HUES6 (cell line): ENCODE results near the gene RNF151.
A peak's percentile ranks its signal among the peaks of the same experiment; 100 is the strongest.

Source experiments
- H3K27ac ChIP-seq: 2 replicates; pipeline ENCODE4 v1.7.0; 2013; ENCODE audit warnings: low read depth, mild to moderate bottlenecking, low read length, inconsistent platforms
- H3K27me3 ChIP-seq: 2 replicates; pipeline ENCODE4 v1.6.1; 2013; ENCODE audit warnings: low read length; ENCODE audit not compliant: control insufficient read depth, insufficient read depth
- H3K36me3 ChIP-seq: 2 replicates; pipeline ENCODE4 v1.6.1; 2013; ENCODE audit warnings: low read length; ENCODE audit not compliant: control insufficient read depth, insufficient read depth
- H3K4me1 ChIP-seq: 2 replicates; pipeline ENCODE4 v1.6.1; 2013; ENCODE audit warnings: low read length; ENCODE audit not compliant: control insufficient read depth, insufficient read depth
- H3K4me3 ChIP-seq: 2 replicates; pipeline ENCODE4 v1.5.1; 2013; ENCODE audit warnings: low read depth, low read length
- H3K9ac ChIP-seq: one replicate; pipeline ENCODE4 v1.6.1; 2013; ENCODE audit warnings: mild to moderate bottlenecking, low read length
- H3K9me3 ChIP-seq: 2 replicates; pipeline ENCODE4 v1.6.1; 2013; ENCODE audit warnings: low read depth, low read length; ENCODE audit not compliant: control insufficient read depth, insufficient read depth

The RNF151 gene

DNA sequence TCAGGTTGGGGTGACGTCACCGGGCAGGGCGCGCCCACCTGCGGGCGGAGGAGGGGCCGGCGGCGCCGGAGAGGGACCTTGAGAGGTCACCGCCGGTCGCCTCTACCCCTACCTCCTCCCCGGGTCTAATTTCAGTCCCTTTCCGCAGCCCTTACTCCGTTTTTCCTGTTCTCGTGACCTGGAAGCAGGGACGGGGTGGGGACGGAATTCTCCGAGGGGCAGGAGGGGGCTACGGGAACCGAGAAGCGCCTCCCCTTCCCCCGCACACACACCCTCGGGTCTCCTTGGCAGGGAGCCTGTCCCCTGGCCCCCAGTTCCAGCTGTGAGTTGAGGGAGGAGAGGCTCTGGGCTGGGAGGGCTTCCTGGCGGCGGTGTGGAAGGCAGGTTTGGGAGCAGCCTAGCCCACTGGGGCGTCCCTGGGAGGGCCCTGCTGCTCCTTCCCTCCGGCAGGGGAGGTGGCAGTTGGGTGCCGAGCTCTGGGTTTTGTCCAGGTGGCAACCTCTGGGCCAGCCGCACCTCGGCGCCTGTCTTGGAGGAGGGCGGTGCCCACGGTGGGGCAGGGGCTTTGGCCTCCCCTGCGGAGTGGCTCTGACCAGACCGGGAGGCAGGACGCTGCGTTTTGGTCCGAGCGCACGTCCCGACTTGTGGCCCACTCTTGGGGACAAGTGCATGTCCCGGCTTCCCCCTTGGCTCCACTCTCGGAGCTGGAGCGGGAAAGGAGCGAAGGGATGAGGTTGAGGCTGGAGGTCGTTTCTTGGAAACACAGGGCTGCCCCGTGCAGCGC lies 23.9 kb downstream of the RNF151 start:
- H3K27ac ChIP-seq, result no peak overlapping the region
- H3K36me3 ChIP-seq, result peaks cover 18% of the 10 kb centered on the region
- H3K4me3 ChIP-seq, result peak overlapping the region; percentile 77
- H3K9ac ChIP-seq, result peak overlapping the region; percentile 66
- H3K4me1 ChIP-seq, result peaks cover 22% of the 10 kb centered on the region
- H3K27me3 ChIP-seq, result peaks cover 39% of the 10 kb centered on the region
- H3K9me3 ChIP-seq, result no peaks in the 10 kb centered on the region

DNA sequence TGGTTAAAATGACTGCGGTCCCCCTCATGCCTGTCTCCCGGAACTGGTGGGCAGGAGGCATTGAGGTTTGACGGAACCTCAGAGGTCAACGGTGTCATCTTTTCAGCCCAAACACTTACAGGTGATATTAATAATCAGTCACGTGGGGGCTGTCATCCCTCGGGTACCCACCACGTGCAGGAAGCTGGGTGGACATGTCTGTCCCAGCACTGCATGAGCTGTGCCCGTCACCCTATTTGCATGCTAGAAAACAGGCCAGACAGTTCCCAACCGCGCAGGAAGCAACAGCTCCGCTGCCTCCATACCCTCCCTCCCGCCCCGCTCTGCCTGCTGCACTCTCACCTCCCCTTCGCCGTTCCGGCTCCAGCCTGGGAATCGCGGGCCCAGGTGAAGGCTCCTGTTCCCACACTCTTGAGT lies 24.5 kb downstream of the RNF151 start:
- H3K4me3 ChIP-seq, result peak overlapping the region; percentile 77
- peaks cover 22% of the 10 kb centered on the region for H3K4me1 ChIP-seq
- no peaks in the 10 kb centered on the region for H3K9me3 ChIP-seq
- peak overlapping the region; percentile 66 for H3K9ac ChIP-seq
- peaks cover 39% of the 10 kb centered on the region for H3K27me3 ChIP-seq
- H3K27ac ChIP-seq, result no peak overlapping the region
- H3K36me3 ChIP-seq, result peaks cover 14% of the 10 kb centered on the region

GRCh38 chr16:1991588-1991947 lies 24.9 kb downstream of the RNF151 start:
- H3K27me3 ChIP-seq, result peaks cover 39% of the 10 kb centered on the region
- H3K9me3 ChIP-seq, result no peaks in the 10 kb centered on the region
- peak overlapping the region; percentile 77 for H3K4me3 ChIP-seq
- H3K27ac ChIP-seq, result no peak overlapping the region
- H3K36me3 ChIP-seq, result peaks cover 11% of the 10 kb centered on the region
- no peak overlapping the region for H3K9ac ChIP-seq
- H3K4me1 ChIP-seq, result peaks cover 22% of the 10 kb centered on the region

GRCh38 chr16:1991948-1992703 lies 25.5 kb downstream of the RNF151 start:
- H3K4me1 ChIP-seq, result peaks cover 22% of the 10 kb centered on the region
- peaks cover 39% of the 10 kb centered on the region for H3K27me3 ChIP-seq
- H3K27ac ChIP-seq, result 0 out of 2 replicates have a peak overlapping the region, but pooled peaks have one; percentile 53
- peak overlapping the region; percentile 88 for H3K9ac ChIP-seq
- peaks cover 11% of the 10 kb centered on the region for H3K36me3 ChIP-seq
- H3K4me3 ChIP-seq, result peak overlapping the region; percentile 89
- H3K9me3 ChIP-seq, result no peaks in the 10 kb centered on the region

GRCh38 chr16:1992704-1993317 lies 26.2 kb downstream of the RNF151 start:
- Histone ChIP-seq H3K9me3 (no peaks in the 10 kb centered on the region), H3K9ac (peak overlapping the region; percentile 88), H3K4me1 (peaks cover 22% of the 10 kb centered on the region), H3K27ac (0 out of 2 replicates have a peak overlapping the region, but pooled peaks have one; percentile 53), H3K27me3 (peaks cover 39% of the 10 kb centered on the region), H3K4me3 (peak overlapping the region; percentile 89), H3K36me3 (peaks cover 18% of the 10 kb centered on the region)

DNA sequence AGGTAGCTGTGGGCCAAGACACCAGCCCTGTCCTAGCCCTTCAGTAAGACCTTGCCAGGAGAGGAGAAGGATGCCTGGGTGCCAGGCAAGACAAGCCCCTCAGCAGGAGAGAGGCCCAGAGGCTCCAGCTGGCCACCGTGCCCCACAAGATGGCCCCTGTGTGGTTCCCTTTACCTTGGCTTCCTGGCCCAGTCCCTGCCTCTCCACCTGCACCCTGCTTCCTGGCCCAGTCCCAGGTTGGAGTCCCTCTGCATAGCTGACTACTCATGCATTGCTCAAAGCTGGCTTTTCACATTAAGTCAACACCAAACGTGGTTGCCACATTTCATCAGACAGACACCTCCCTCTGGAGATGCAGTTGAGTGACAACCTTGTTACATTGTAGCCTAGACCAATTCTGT lies 27.1 kb downstream of the RNF151 start:
- no peak overlapping the region for H3K9ac ChIP-seq
- no peak overlapping the region for H3K27ac ChIP-seq
- no peak overlapping the region for H3K4me3 ChIP-seq

GRCh38 chr16:1997494-1998359 lies 31.1 kb downstream of the RNF151 start:
- no peak overlapping the region for H3K9ac ChIP-seq
- no peak overlapping the region for H3K4me3 ChIP-seq
- no peaks in the 10 kb centered on the region for H3K9me3 ChIP-seq
- H3K27me3 ChIP-seq, result peaks cover 5% of the 10 kb centered on the region; the same call in 1 of the 2 replicates
- H3K4me1 ChIP-seq, result no peaks in the 10 kb centered on the region
- H3K36me3 ChIP-seq, result peaks cover 66% of the 10 kb centered on the region
- H3K27ac ChIP-seq, result no peak overlapping the region

More for the DNA sequence above, 27.1 kb downstream of the RNF151 start:
- peaks cover 27% of the 10 kb centered on the region for H3K36me3 ChIP-seq
- no peaks in the 10 kb centered on the region for H3K9me3 ChIP-seq
- H3K27me3 ChIP-seq, result peaks cover 31% of the 10 kb centered on the region
- peaks cover 20% of the 10 kb centered on the region for H3K4me1 ChIP-seq

DNA sequence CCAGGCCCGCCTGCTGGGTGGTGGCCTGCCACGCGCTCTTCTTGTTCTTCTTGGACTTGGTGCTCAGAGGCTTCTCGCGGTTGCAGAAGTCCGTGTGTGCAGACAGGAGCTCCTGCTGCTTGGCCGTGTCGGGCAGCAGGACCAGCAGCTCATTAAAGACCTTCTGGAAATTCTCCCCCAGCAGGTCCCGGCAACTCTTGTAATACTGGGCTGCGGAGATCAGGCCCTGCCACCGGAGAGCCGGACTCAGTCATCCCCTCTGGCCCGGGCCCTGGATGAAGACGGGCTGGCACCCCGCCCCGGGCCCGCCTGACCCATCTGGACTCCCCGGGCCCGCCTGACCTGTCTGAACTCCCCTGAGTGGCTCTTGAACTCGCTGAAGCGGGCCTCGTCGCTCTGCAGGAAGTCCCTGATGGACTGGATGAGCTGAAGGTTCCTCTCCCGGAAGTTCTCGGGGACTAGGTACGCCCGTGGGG lies 31.7 kb downstream of the RNF151 start:
- Histone ChIP-seq H3K4me1 (peaks cover under 1% of the 10 kb centered on the region; the same call in 1 of the 2 replicates), H3K9ac (no peak overlapping the region), H3K9me3 (no peaks in the 10 kb centered on the region), H3K4me3 (no peak overlapping the region), H3K36me3 (peaks cover 73% of the 10 kb centered on the region), H3K27me3 (no peaks in the 10 kb centered on the region), H3K27ac (no peak overlapping the region)

DNA sequence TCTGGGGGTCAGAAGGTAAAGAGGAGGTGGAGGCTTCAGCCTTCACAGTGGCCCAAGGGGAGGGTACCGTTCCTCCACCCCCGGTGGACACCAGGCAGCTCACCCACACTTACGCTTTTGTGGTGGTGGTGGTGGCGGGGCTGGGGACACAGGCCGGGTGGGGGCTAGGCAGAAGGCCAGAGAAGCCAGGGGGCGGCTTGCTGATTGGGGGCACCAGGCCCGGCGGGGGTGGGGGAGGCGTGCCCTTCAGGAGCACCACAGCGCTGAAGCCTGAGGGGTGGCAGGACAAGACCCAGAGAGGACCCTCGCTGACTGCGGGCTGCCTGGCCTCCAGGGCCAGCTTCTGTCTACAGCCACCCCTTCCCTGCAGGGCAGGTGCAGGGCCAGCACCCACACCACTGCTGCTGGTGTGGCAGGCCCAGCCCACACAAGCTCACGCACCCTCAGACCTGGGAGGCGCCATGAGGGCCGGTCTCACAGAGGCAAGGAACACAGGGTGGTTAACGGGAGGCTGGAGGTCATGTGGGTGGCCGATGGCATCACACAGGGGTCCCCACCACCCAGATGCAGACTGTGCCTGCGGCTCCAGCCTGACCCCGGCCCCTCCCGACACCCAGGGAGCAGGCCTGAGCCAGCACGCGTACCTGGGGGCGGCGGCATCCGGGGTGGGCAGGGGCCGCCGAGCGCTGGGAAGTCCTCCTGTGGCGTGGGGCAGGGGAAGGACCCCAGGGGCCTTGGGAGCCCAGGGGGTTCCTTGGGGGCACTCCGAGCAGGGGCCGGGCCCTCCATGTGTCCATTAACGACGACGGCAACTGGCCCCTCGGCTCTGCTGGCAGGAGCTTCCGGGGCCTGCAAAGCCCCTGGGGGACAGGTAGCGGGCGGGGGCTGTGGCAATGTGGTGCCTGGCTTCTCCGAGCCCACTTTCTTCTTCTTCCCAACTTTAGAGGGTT lies 32.5 kb downstream of the RNF151 start:
- H3K4me3 ChIP-seq, result no peak overlapping the region
- H3K36me3 ChIP-seq, result peaks cover 75% of the 10 kb centered on the region
- H3K27ac ChIP-seq, result no peak overlapping the region
- no peaks in the 10 kb centered on the region for H3K9me3 ChIP-seq
- H3K9ac ChIP-seq, result no peak overlapping the region
- H3K4me1 ChIP-seq, result peaks cover 6% of the 10 kb centered on the region
- H3K27me3 ChIP-seq, result no peaks in the 10 kb centered on the region
